HepG2 (cell line): Measurements from ENCODE around the gene TCF20. TPM values are rescaled to one million over a fixed set of nuclear protein-coding genes. Genes with fewer than 3 reads are reported as not detected.

Experiments used
- CBFB ChIP-seq: sonication (generic); formaldehyde crosslinking; IDR thresholded peaks from 2 replicates; pipeline ENCODE4 v1.4.0; 2020; ENCODE audit warnings: missing genetic modification reagents
- DRAP1 ChIP-seq: IDR thresholded peaks from 2 replicates; pipeline ENCODE4 v1.6.1; 2016; ENCODE audit warnings: missing genetic modification reagents, missing compliant biosample characterization
- E2F2 ChIP-seq: sonication (generic); formaldehyde crosslinking; IDR thresholded peaks from 2 replicates; pipeline ENCODE4 v1.4.0; 2020; ENCODE audit warnings: missing genetic modification reagents, borderline replicate concordance
- ELF4 ChIP-seq: sonication (generic); formaldehyde crosslinking; IDR thresholded peaks from 2 replicates; pipeline ENCODE4 v1.5.0; 2020; ENCODE audit warnings: missing genetic modification reagents, mild to moderate bottlenecking, moderate library complexity, borderline replicate concordance
- GATAD2A ChIP-seq: IDR thresholded peaks from 2 replicates; pipeline ENCODE4 v1.6.1; 2016
- HMGA1 ChIP-seq: sonication (generic); formaldehyde crosslinking; conservative IDR thresholded peaks from 2 replicates; pipeline ENCODE4 v1.4.0; 2020; ENCODE audit warnings: missing genetic modification reagents
- KMT2A ChIP-seq: sonication (generic); formaldehyde crosslinking; IDR thresholded peaks from 2 replicates; pipeline ENCODE4 v1.4.0; 2020; ENCODE audit warnings: missing genetic modification reagents
- NR2C2 ChIP-seq: sonication (generic); formaldehyde crosslinking; IDR thresholded peaks from 2 replicates; pipeline ENCODE4 v1.4.0; 2020; ENCODE audit warnings: missing genetic modification reagents, mild to moderate bottlenecking, moderate library complexity, borderline replicate concordance
- REPIN1 ChIP-seq: sonication (generic); formaldehyde crosslinking; IDR thresholded peaks from 2 replicates; pipeline ENCODE4 v1.8.0; 2022; ENCODE audit warnings: missing genetic modification reagents, low read depth, mild to moderate bottlenecking, borderline replicate concordance
- RFX5 ChIP-seq: IDR thresholded peaks from 2 replicates; pipeline ENCODE4 v1.6.1; 2011; ENCODE audit warnings: low read depth, low read length, improper control_type of control experiment
- SAP130 ChIP-seq: IDR thresholded peaks from 2 replicates; pipeline ENCODE4 v1.6.1; 2016; ENCODE audit warnings: low read depth
- TCF7L2 ChIP-seq: IDR thresholded peaks from 2 replicates; pipeline ENCODE4 v1.6.1; 2011; ENCODE audit warnings: mild to moderate bottlenecking, low read depth, low read length, moderate library complexity
- USF2 ChIP-seq, 2 experiments: sonication (generic) in 1 of 2; formaldehyde crosslinking in 1 of 2; IDR thresholded peaks; 2 replicates each; pipeline versions ENCODE4 v1.5.1 to v1.6.1; 2011 to 2020; ENCODE audit warnings: borderline replicate concordance in 1 of 2, low read depth in 1 of 2, low read length in 1 of 2, mild to moderate bottlenecking in 1 of 2, missing genetic modification reagents in 1 of 2, moderate library complexity in 1 of 2
- ZNF124 ChIP-seq: sonication (generic); formaldehyde crosslinking; IDR thresholded peaks from 2 replicates; pipeline ENCODE4 v1.4.0; 2020; ENCODE audit warnings: missing genetic modification reagents
- ZNF274 ChIP-seq: sonication (generic); formaldehyde crosslinking; IDR thresholded peaks from 2 replicates; pipeline ENCODE4 v1.5.1; 2020; ENCODE audit warnings: mild to moderate bottlenecking, missing genetic modification reagents
- ZNF317 ChIP-seq: sonication (generic); formaldehyde crosslinking; IDR thresholded peaks from 2 replicates; pipeline ENCODE4 v1.5.0; 2020; ENCODE audit warnings: mild to moderate bottlenecking, missing genetic modification reagents
- ZNF546 ChIP-seq: sonication (generic); formaldehyde crosslinking; conservative IDR thresholded peaks from 2 replicates; pipeline ENCODE4 v1.8.1; 2023; ENCODE audit warnings: mild to moderate bottlenecking, missing genetic modification reagents
- ZNF576 ChIP-seq: sonication (generic); formaldehyde crosslinking; IDR thresholded peaks from 2 replicates; pipeline ENCODE4 v1.4.0; 2020; ENCODE audit warnings: mild to moderate bottlenecking, missing genetic modification reagents
- ZNF772 ChIP-seq: sonication (generic); formaldehyde crosslinking; IDR thresholded peaks from 2 replicates; pipeline ENCODE4 v1.5.0; 2020; ENCODE audit warnings: mild to moderate bottlenecking, missing genetic modification reagents
- ZNF780A ChIP-seq: sonication (generic); formaldehyde crosslinking; IDR thresholded peaks from 2 replicates; pipeline ENCODE4 v1.8.0; 2022; ENCODE audit warnings: mild to moderate bottlenecking, missing genetic modification reagents, moderate library complexity
- ZSCAN29 ChIP-seq: sonication (generic); formaldehyde crosslinking; conservative IDR thresholded peaks from 2 replicates; pipeline ENCODE4 v1.4.0; 2020; ENCODE audit warnings: mild to moderate bottlenecking, missing genetic modification reagents
- polyA plus RNA-seq, 8 experiments: library from polyadenylated mRNA; depleted of rRNA in 3 of 8; stranded (reverse) in 7 of 8; unstranded in 1 of 8; fragments of >200 nt; fragmentation: Illumina TruSeq in 4 of 8; extraction: Trizol in 4 of 8; gene quantifications; 2 replicates each; pipeline versions ENCODE4 v1.2.1 to v1.2.3, GENCODE V29; 2011 to 2016; ENCODE audit warnings: low read depth in 4 of 8, missing spikeins in 1 of 8, mixed read lengths in 1 of 8; ENCODE audit not compliant: insufficient read depth in 1 of 8
- total RNA-seq, 5 experiments: library from RNA; depleted of rRNA; stranded (reverse); fragments of >200 nt; fragmentation: Illumina TruSeq; extraction: Trizol; gene quantifications; 2 replicates each; pipeline ENCODE4 v1.2.3, GENCODE V29; 2016; ENCODE audit warnings: low read depth in 1 of 5
- TF ChIP-seq, protein P1 (sequence below): sonication (generic); formaldehyde crosslinking; IDR thresholded peaks from 2 replicates; pipeline ENCODE4 v1.4.0; 2020; ENCODE audit warnings: missing genetic modification reagents
- TF ChIP-seq, protein P2 (sequence below): sonication (generic); formaldehyde crosslinking; IDR thresholded peaks from 2 replicates; pipeline ENCODE4 v1.4.0; 2020; ENCODE audit warnings: missing genetic modification reagents; ENCODE audit errors: not compliant biosample characterization

The TCF20 gene
- total and polyA plus RNA-seq, 2 of the 13 experiments (the other 11 are each of a cell fraction or from before 2014, with no cell fraction given) = 12.8 to 23.7 TPM

DNA sequence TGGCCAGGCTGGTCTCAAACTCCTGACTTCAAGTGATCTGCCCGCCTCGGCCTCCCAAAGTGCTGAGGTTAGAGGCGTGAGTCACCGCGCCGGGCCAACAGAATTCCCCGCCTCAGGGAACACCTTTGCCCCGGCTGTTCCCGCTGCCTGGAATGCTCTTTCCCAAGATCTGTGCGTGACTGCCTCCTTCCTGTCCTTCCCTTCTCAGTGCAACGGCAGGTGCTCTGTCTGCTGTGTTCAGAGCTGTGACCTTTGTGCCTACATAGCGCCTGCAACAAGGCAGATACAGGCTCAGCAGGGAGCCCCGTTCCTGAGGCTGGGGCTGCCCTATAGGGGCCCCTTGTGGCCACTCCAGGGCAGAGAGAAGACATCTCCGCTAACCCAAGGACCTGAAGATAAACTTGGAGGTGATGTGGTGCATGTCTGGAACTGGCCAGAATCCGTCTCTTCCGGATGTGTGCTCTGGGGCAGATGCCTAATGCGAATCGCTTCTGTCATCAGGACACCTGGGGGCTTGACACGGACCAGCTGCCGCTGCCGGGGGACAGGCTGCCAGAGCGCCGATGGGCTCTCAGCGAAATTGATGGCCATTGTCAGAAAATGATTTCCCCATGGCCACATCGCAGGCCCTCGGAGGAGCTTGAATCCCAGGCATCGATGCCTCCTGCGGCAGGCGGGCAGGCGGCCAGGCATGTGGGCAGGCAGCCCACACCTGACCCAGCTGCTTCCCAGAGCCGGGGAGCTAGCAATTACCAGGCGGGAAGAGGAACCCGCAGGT lies 43.5 kb upstream of the TCF20 start (continued):
- peak; percentile 43; the same call in 1 of the 2 replicates for TF ChIP-seq CBFB (CRISPR knock-in tag)
- peak; percentile 92 for TF ChIP-seq GATAD2A (CRISPR knock-in tag)
- TF ChIP-seq ELF4 (CRISPR knock-in tag) = no peak
- TF ChIP-seq NR2C2 = peak; percentile 73; the same call in 1 of the 2 replicates
- TF ChIP-seq ZNF317 (CRISPR knock-in tag) = peak; percentile 69; the same call in 1 of the 2 replicates
- 0 out of 2 replicates have a peak, but pooled peaks have one; percentile 37 for TF ChIP-seq ZNF546 (CRISPR knock-in tag)
- TF ChIP-seq, protein P1, sequence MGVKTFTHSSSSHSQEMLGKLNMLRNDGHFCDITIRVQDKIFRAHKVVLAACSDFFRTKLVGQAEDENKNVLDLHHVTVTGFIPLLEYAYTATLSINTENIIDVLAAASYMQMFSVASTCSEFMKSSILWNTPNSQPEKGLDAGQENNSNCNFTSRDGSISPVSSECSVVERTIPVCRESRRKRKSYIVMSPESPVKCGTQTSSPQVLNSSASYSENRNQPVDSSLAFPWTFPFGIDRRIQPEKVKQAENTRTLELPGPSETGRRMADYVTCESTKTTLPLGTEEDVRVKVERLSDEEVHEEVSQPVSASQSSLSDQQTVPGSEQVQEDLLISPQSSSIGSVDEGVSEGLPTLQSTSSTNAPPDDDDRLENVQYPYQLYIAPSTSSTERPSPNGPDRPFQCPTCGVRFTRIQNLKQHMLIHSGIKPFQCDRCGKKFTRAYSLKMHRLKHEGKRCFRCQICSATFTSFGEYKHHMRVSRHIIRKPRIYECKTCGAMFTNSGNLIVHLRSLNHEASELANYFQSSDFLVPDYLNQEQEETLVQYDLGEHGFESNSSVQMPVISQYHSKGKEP (CRISPR knock-in tag) = no peak
- peak; percentile 65; the same call in 1 of the 2 replicates for TF ChIP-seq DRAP1 (CRISPR knock-in tag)
- peak; percentile 64; the same call in 1 of the 2 replicates for TF ChIP-seq ZNF124 (CRISPR knock-in tag)
- TF ChIP-seq TCF7L2 = no peak
- peak; percentile 99 for TF ChIP-seq ZNF780A (CRISPR knock-in tag)
- TF ChIP-seq, protein P2, sequence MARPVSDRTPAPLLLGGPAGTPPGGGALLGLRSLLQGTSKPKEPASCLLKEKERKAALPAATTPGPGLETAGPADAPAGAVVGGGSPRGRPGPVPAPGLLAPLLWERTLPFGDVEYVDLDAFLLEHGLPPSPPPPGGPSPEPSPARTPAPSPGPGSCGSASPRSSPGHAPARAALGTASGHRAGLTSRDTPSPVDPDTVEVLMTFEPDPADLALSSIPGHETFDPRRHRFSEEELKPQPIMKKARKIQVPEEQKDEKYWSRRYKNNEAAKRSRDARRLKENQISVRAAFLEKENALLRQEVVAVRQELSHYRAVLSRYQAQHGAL (CRISPR knock-in tag) = no peak
- peak; percentile 66; the same call in 1 of the 2 replicates for TF ChIP-seq ZNF274
- peak; percentile 58; the same call in 1 of the 2 replicates for TF ChIP-seq E2F2 (CRISPR knock-in tag)
- peak; percentile 78 for TF ChIP-seq KMT2A (CRISPR knock-in tag)
- no peak for TF ChIP-seq USF2 (IDR thresholded peaks at IDR 0.05; ENCODE audit: low read depth, low read length)
- no peak for TF ChIP-seq USF2 (CRISPR knock-in tag; IDR thresholded peaks at IDR 0.05; ENCODE audit: borderline replicate concordance)
- TF ChIP-seq HMGA1 (CRISPR knock-in tag) = no peak
- peak; percentile 97 for TF ChIP-seq REPIN1 (CRISPR knock-in tag)
- peak; percentile 83 for TF ChIP-seq ZNF772 (CRISPR knock-in tag)
- peak; percentile 92 for TF ChIP-seq SAP130 (CRISPR knock-in tag)
- peak; percentile 59; the same call in 1 of the 2 replicates for TF ChIP-seq ZSCAN29 (CRISPR knock-in tag)
- no peak for TF ChIP-seq RFX5
- TF ChIP-seq ZNF576 = no peak
